Measurements from ENCODE around the gene LIPC. TPM values are rescaled to one million over a fixed set of nuclear protein-coding genes. Genes with fewer than 3 reads are reported as not detected.
A peak's percentile ranks its signal among the peaks of the same experiment; 100 is the strongest.

Gene LIPC
- total and polyA plus RNA-seq, 2 of the 4 experiments (the other 2 are of a cell fraction) = 0.07 TPM; not detected in 1

DNA sequence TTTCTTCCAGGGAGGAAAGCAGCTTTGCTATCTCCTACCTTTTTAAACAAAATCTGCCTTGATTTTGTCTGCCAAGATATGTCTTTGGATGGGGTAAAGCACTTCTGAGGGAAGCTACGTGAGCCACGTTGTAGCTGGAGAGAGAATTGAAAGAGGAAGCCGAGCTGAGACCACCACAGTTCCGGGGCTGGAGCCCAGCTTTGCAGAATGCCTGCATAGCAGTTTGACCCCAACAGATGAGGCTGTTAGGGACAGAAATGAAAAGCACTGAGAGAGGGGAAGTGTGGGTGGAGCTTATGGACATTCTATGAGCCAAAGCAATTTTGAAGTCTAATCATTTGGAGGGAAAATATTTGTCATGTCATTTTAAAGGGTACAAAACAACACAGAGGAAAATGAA, 45.4 kb downstream of the LIPC start:
- in situ Hi-C loops (cut with MboI; ENCODE audit: low sequenced_read_pairs) (no loop called here), dilution Hi-C loops (cut with HindIII; ENCODE audit: low sequenced_read_pairs, unreplicated experiment) (no loop called here), intact Hi-C loops (cut with micrococcal nuclease) (loop anchor here (10.0 kb wide), 1 partner anchor 202 kb away; no protein-coding TSS in a partner anchor)
- Histone ChIP-seq H3K79me1 (ENCODE audit: low read depth in 1 of 2, low read length in 2 of 2) (0 out of 4 replicates have a peak, but pooled peaks cover 0 to 8% of the 10 kb centered on the region in 2 experiments), H2AK9ac (replicated peaks; ENCODE audit: low read depth, low read length, poor library complexity) (no peak overlapping the region), H3K4me3 (ENCODE audit: insufficient read depth, low read depth, low read length) (no peak overlapping the region), H3K4ac (ENCODE audit: low read depth, low read length) (peak overlapping the region; percentile 51; the same call in 1 of the 2 replicates), H2AFZ (replicated peaks; ENCODE audit: low read length, poor library complexity) (peak overlapping the region; percentile 81), H4K8ac (ENCODE audit: low read depth in 2 of 2, low read length in 2 of 2) (peak overlapping the region; percentile 4 to 71; a peak in 2 of 4 replicates), H4K91ac (ENCODE audit: insufficient read depth, low read depth, low read length) (peak overlapping the region; percentile 38; the same call in 1 of the 2 replicates), H3K27ac (ENCODE audit: insufficient read depth, low read length) (no peak overlapping the region), H3K14ac (replicated peaks; ENCODE audit: low read depth, low read length) (peak overlapping the region; percentile 39; the same call in 1 of the 2 replicates), H3K18ac (ENCODE audit: low read depth, low read length) (no peak overlapping the region), H3K27me3 (ENCODE audit: control insufficient read depth, insufficient read depth, low read length) (no peaks in the 10 kb centered on the region), H3K9me3 (ENCODE audit: control insufficient read depth, insufficient read depth, low read length) (no peaks in the 10 kb centered on the region), H3K23ac (ENCODE audit: low read depth, low read length) (no peak overlapping the region), H2BK120ac (ENCODE audit: low read depth, low read length) (peak overlapping the region; percentile 99; the same call in 1 of the 2 replicates), H4K5ac (ENCODE audit: low read depth, low read length) (0 out of 2 replicates have a peak overlapping the region, but pooled peaks have one; percentile 29), H3K9ac (ENCODE audit: low read depth, low read length) (no peak overlapping the region), H3K9me1 (ENCODE audit: insufficient read depth, low read length) (peaks cover 16% of the 10 kb centered on the region), H3K4me2 (ENCODE audit: low read depth, low read length) (0 out of 2 replicates have a peak overlapping the region, but pooled peaks have one; percentile 27), H2BK15ac (ENCODE audit: low read depth, low read length) (peak overlapping the region; percentile 98; the same call in 2 of the 3 replicates), H3K4me1 (ENCODE audit: control insufficient read depth, insufficient read depth, low read length) (peaks cover 19% of the 10 kb centered on the region), H2AK5ac (ENCODE audit: low read depth, low read length) (peak overlapping the region; percentile 10; the same call in 1 of the 2 replicates), H4K20me1 (ENCODE audit: insufficient read depth, low read length) (no peaks in the 10 kb centered on the region), H3K56ac (ENCODE audit: extremely low read depth, insufficient read depth, low read length) (no peak overlapping the region), H2BK20ac (ENCODE audit: low read depth, low read length) (peak overlapping the region; percentile 57), H2BK5ac (ENCODE audit: low read depth, low read length, poor library complexity, severe bottlenecking) (no peak overlapping the region), H3K36me3 (ENCODE audit: control insufficient read depth, insufficient read depth, low read length) (no peaks in the 10 kb centered on the region)
- 0% methylated on average over 1 of the region's 4 CpGs; no CpG with 5 or more reads in 1 of the 2 experiments for WGBS, 2 experiments (ENCODE audit: extremely low coverage in 2 of 2, insufficient read length in 1 of 2)
- no peak for ATAC-seq (ENCODE audit: low read depth)
- CTCF ChIA-PET = interaction anchor here (0.9 kb wide), 1 partner anchor 41 kb away, joined by 3 read pairs; no protein-coding TSS in a partner anchor
- DNase-seq = no peak
- POLR2A ChIA-PET (ENCODE audit: unreplicated experiment) = no interaction called here
- no peak for TF ChIP-seq CEBPB (IDR thresholded peaks at IDR 0.05; ENCODE audit: low read depth, low read length)
- TF ChIP-seq, protein P1, sequence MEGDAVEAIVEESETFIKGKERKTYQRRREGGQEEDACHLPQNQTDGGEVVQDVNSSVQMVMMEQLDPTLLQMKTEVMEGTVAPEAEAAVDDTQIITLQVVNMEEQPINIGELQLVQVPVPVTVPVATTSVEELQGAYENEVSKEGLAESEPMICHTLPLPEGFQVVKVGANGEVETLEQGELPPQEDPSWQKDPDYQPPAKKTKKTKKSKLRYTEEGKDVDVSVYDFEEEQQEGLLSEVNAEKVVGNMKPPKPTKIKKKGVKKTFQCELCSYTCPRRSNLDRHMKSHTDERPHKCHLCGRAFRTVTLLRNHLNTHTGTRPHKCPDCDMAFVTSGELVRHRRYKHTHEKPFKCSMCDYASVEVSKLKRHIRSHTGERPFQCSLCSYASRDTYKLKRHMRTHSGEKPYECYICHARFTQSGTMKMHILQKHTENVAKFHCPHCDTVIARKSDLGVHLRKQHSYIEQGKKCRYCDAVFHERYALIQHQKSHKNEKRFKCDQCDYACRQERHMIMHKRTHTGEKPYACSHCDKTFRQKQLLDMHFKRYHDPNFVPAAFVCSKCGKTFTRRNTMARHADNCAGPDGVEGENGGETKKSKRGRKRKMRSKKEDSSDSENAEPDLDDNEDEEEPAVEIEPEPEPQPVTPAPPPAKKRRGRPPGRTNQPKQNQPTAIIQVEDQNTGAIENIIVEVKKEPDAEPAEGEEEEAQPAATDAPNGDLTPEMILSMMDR (conservative IDR thresholded peaks at IDR 0.05; ENCODE audit: low read depth, low read length) = no peak
- no peak for TF ChIP-seq USF2 (IDR thresholded peaks at IDR 0.05; ENCODE audit: low read depth, low read length)
- no peak for TF ChIP-seq NFE2L2 (IDR thresholded peaks at IDR 0.05; ENCODE audit: low read depth, low read length)
- no peak for TF ChIP-seq SMC3 (IDR thresholded peaks at IDR 0.05; ENCODE audit: low read depth, low read length)
- TF ChIP-seq MAZ (IDR thresholded peaks at IDR 0.05; ENCODE audit: borderline replicate concordance, low read depth, low read length) = no peak
- no peak for TF ChIP-seq FOS (IDR thresholded peaks at IDR 0.05; ENCODE audit: low read depth, low read length)
- no peak for TF ChIP-seq BHLHE40 (IDR thresholded peaks at IDR 0.05; ENCODE audit: low read depth, low read length)
- no peak for TF ChIP-seq MAFK (IDR thresholded peaks at IDR 0.05; ENCODE audit: low read depth, low read length)
- TF ChIP-seq RFX5 (IDR thresholded peaks at IDR 0.05; ENCODE audit: low read depth, low read length) = no peak
- TF ChIP-seq CHD1 (IDR thresholded peaks at IDR 0.05; ENCODE audit: low read depth, low read length) = no peak
- no peak for TF ChIP-seq POLR2A (IDR thresholded peaks at IDR 0.05; ENCODE audit: low read depth, low read length)
- TF ChIP-seq, protein P2, sequence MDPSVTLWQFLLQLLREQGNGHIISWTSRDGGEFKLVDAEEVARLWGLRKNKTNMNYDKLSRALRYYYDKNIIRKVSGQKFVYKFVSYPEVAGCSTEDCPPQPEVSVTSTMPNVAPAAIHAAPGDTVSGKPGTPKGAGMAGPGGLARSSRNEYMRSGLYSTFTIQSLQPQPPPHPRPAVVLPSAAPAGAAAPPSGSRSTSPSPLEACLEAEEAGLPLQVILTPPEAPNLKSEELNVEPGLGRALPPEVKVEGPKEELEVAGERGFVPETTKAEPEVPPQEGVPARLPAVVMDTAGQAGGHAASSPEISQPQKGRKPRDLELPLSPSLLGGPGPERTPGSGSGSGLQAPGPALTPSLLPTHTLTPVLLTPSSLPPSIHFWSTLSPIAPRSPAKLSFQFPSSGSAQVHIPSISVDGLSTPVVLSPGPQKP (IDR thresholded peaks at IDR 0.05; ENCODE audit: borderline replicate concordance, low read depth, low read length) = no peak
- no peak for TF ChIP-seq RCOR1 (IDR thresholded peaks at IDR 0.05; ENCODE audit: insufficient replicate concordance, low read length)
- no peak for TF ChIP-seq MXI1 (IDR thresholded peaks at IDR 0.05; ENCODE audit: borderline replicate concordance, low read depth, low read length)
- TF ChIP-seq RAD21 (IDR thresholded peaks at IDR 0.05; ENCODE audit: low read length) = no peak
- no TSS peak for BruUV-seq (replicated peaks)

Data from IMR-90 (cell line).